CD4-positive, alpha-beta T cell (primary cell): Measurements from ENCODE around the gene BICC1. TPM values are rescaled to one million over a fixed set of nuclear protein-coding genes. Genes with fewer than 3 reads are reported as not detected.

Source experiments
- ATAC-seq: fragments of 200-7000 bp; cut with Tn5 transposase; one replicate; pipeline ENCODE4 v1.10.0; 2022; ENCODE audit warnings: mild to moderate bottlenecking; ENCODE audit not compliant: poor library complexity
- CTCF ChIA-PET: fragments of 350-600 bp; sonication (Branson Sonifier 250); formaldehyde crosslinking; loops from one replicate; lab custom pipeline; 2021; ENCODE audit warnings: antibody characterized with exemption, inconsistent platforms; lab: Charles Lee
- POLR2A ChIA-PET: fragments of 350-600 bp; sonication (Branson Sonifier 250); formaldehyde crosslinking; loops from one replicate; lab custom pipeline; 2021; ENCODE audit warnings: antibody characterized with exemption, inconsistent platforms; lab: Charles Lee
- DNase-seq, 14 experiments: peaks; one replicate each; pipeline ENCODE4 v3.0.0-alpha.2; 2013 to 2020; ENCODE audit warnings: mixed read lengths in 2 of 14
- H3K27ac ChIP-seq, 2 donors: one replicate each; pipeline versions ENCODE4 v1.5.1 to v1.7.0; 2013; ENCODE audit warnings: low read length in 2 of 2, low read depth in 1 of 2, mild to moderate bottlenecking in 1 of 2
- H3K27me3 ChIP-seq, 2 experiments: 1 replicate in 1 of 2; 2 replicates in 1 of 2; pipeline versions ENCODE4 v1.6.1 to v1.7.0; 2013; ENCODE audit warnings: low read length in 2 of 2, control low read depth in 1 of 2, mild to moderate bottlenecking in 1 of 2, moderate library complexity in 1 of 2; ENCODE audit not compliant: insufficient read depth in 2 of 2, control insufficient read depth in 1 of 2
- H3K36me3 ChIP-seq: one replicate; pipeline ENCODE4 v1.6.1; 2013; ENCODE audit warnings: low read length, control low read depth; ENCODE audit not compliant: insufficient read depth
- H3K4me1 ChIP-seq: one replicate; pipeline ENCODE4 v1.6.1; 2013; ENCODE audit warnings: low read length, control low read depth; ENCODE audit not compliant: insufficient read depth
- H3K4me3 ChIP-seq: one replicate; pipeline ENCODE4 v1.5.1; 2013; ENCODE audit warnings: mild to moderate bottlenecking, low read length, moderate library complexity
- H3K9me3 ChIP-seq, 2 experiments: 1 replicate in 1 of 2; 2 replicates in 1 of 2; pipeline versions ENCODE4 v1.6.1 to v1.7.0; 2013; ENCODE audit warnings: low read length in 2 of 2, mild to moderate bottlenecking in 2 of 2, control low read depth in 1 of 2, moderate library complexity in 1 of 2; ENCODE audit not compliant: control insufficient read depth in 1 of 2, insufficient read depth in 1 of 2
- H3K27ac Mint-ChIP-seq: one replicate; pipeline ENCODE4 v1.8.0; 2020; ENCODE audit warnings: mixed read lengths
- H3K27me3 Mint-ChIP-seq: one replicate; pipeline ENCODE4 v1.8.0; 2021; ENCODE audit warnings: mixed read lengths
- H3K36me3 Mint-ChIP-seq: one replicate; pipeline ENCODE4 v1.8.0; 2021; ENCODE audit warnings: low read depth, mixed read lengths
- H3K4me1 Mint-ChIP-seq: one replicate; pipeline ENCODE4 v1.8.0; 2021; ENCODE audit warnings: low read depth, mixed read lengths
- H3K4me3 Mint-ChIP-seq: one replicate; pipeline ENCODE4 v1.8.0; 2020; ENCODE audit warnings: mild to moderate bottlenecking, mixed read lengths
- H3K9me3 Mint-ChIP-seq: one replicate; pipeline ENCODE4 v1.8.0; 2020; ENCODE audit warnings: mixed read lengths
- CTCF ChIP-seq: fragments of 200-600 bp; IDR thresholded peaks from one replicate; pipeline ENCODE4 v1.8.0; 2022; ENCODE audit warnings: antibody characterized with exemption, mild to moderate bottlenecking
- intact Hi-C, 2 experiments: fragments of 100-400 bp; cut with DNase I in 1 of 2; cut with micrococcal nuclease in 1 of 2; formaldehyde crosslinking; loops; one replicate each; pipeline versions ENCODE4 v1.15.1 to v1.9.0; 2023 to 2025; cut with DNase I, micrococcal nuclease
- total RNA-seq, 174 experiments: library from RNA in 2 of 174; stranded (reverse) in 2 of 174; gene quantifications; one replicate each; pipeline ENCODE4 v1.2.3 and lab custom pipeline; 2021 to 2026

BICC1 gene
- total RNA-seq, 2 experiments from 2014 or later, result not detected

GRCh38 chr10:58704226-58704625, 191.6 kb downstream of the BICC1 start:
- Histone ChIP-seq H3K27ac (no peak overlapping the region), H3K4me1 (no peaks in the 10 kb centered on the region), H3K4me3 (no peak overlapping the region), H3K36me3 (no peaks in the 10 kb centered on the region), H3K27me3 (no peaks in the 10 kb centered on the region), H3K9me3 (no peaks in the 10 kb centered on the region)
- no peak for ATAC-seq
- no peak overlapping the region for H3K27ac Mint-ChIP-seq
- TF ChIP-seq CTCF, result no peak
- H3K4me1 Mint-ChIP-seq, result no peaks in the 10 kb centered on the region
- CTCF ChIA-PET, result no interaction called here
- POLR2A ChIA-PET, result no interaction called here
- H3K4me3 Mint-ChIP-seq, result no peak overlapping the region
- H3K9me3 Mint-ChIP-seq, result no peaks in the 10 kb centered on the region
- DNase-seq, result no peak
- H3K27me3 Mint-ChIP-seq, result no peaks in the 10 kb centered on the region
- intact Hi-C loops, result no loop called here
- no peaks in the 10 kb centered on the region for H3K36me3 Mint-ChIP-seq

GRCh38 chr10:58704671-58705141, 192.0 kb downstream of the BICC1 start:
- Mint-ChIP-seq H3K4me3 (no peak overlapping the region), H3K9me3 (no peaks in the 10 kb centered on the region), H3K27me3 (no peaks in the 10 kb centered on the region), H3K27ac (no peak overlapping the region), H3K36me3 (no peaks in the 10 kb centered on the region), H3K4me1 (no peaks in the 10 kb centered on the region)
- no peak overlapping the region for H3K4me3 ChIP-seq
- no peaks in the 10 kb centered on the region for H3K36me3 ChIP-seq
- H3K27me3 ChIP-seq, result no peaks in the 10 kb centered on the region
- ChIA-PET CTCF (no interaction called here), POLR2A (no interaction called here)
- no peak for TF ChIP-seq CTCF
- H3K27ac ChIP-seq, result no peak overlapping the region
- no peaks in the 10 kb centered on the region for H3K4me1 ChIP-seq
- no peak for ATAC-seq
- DNase-seq, result no peak
- H3K9me3 ChIP-seq, result no peaks in the 10 kb centered on the region
- intact Hi-C loops, result no loop called here

GRCh38 chr10:58706836-58707235, 194.2 kb downstream of the BICC1 start:
- Histone ChIP-seq H3K27me3 (no peaks in the 10 kb centered on the region), H3K4me3 (no peak overlapping the region), H3K36me3 (no peaks in the 10 kb centered on the region), H3K9me3 (no peaks in the 10 kb centered on the region), H3K4me1 (no peaks in the 10 kb centered on the region), H3K27ac (no peak overlapping the region)
- no peak overlapping the region for H3K4me3 Mint-ChIP-seq
- H3K36me3 Mint-ChIP-seq, result no peaks in the 10 kb centered on the region
- no peak overlapping the region for H3K27ac Mint-ChIP-seq
- ATAC-seq (no peak), DNase-seq (no peak)
- no peak for TF ChIP-seq CTCF
- ChIA-PET CTCF (no interaction called here), POLR2A (no interaction called here)
- H3K27me3 Mint-ChIP-seq, result no peaks in the 10 kb centered on the region
- no peaks in the 10 kb centered on the region for H3K4me1 Mint-ChIP-seq
- intact Hi-C loops, result no loop called here
- H3K9me3 Mint-ChIP-seq, result no peaks in the 10 kb centered on the region
